Omental fat pad (tissue), 4 donors: ENCODE measurements around the gene TMBIM1. TPM values are rescaled to one million over a fixed set of nuclear protein-coding genes. Genes with fewer than 3 reads are reported as not detected.

Experiments used
- ATAC-seq: fragments of 150-250 bp; one replicate; pipeline ENCODE4 v1.9.1; 2016; ENCODE audit warnings: mild to moderate bottlenecking, moderate library complexity; ENCODE audit not compliant: low FRiP score
- DNase-seq: peaks from one replicate; pipeline ENCODE4 v3.0.0-alpha.2; 2019; ENCODE audit warnings: low spot score
- CTCF ChIP-seq, 3 donors: fragments of 450-650 bp; IDR thresholded peaks; one replicate each; pipeline ENCODE4 v1.5.1; 2016 to 2017; ENCODE audit warnings: antibody characterized with exemption in 3 of 3, mild to moderate bottlenecking in 3 of 3, moderate library complexity in 2 of 3
- total RNA-seq, 4 donors: library from RNA; depleted of rRNA; stranded (reverse); fragments of >200 nt; gene quantifications; one replicate each; pipeline ENCODE4 v1.1.0, GENCODE V29; 2016

Gene TMBIM1
- total RNA-seq, 4 donors from 2014 or later, result 190 to 689 (median 399) TPM

DNA sequence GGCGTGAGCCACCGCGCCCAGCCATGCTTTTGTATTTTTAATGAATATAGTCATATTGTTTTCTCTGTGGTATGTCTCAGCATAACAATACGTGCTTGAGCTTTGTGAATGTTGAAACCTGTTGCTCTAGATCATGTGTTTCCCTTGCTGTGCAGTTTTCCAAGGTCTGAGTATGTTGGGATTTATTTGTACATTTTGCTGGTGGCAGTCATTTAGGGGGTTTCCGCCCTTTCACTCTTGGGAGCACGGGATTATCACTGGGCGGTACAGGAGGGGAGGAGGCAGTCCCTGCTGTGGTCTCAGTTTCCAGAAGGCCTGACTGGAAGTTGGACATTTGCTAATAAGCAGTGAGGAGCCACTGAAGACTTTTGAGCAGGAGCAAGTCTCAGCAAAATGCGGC, 39.4 kb upstream of the TMBIM1 start:
- DNase-seq (no peak), ATAC-seq (no peak)
- TF ChIP-seq CTCF (IDR thresholded peaks at IDR 0.05), result no peak

- no peak for ATAC-seq
- TF ChIP-seq CTCF (IDR thresholded peaks at IDR 0.05), result no peak
- no peak for DNase-seq
Observed at GRCh38 chr2:218329826-218330593, 37.7 kb upstream of the TMBIM1 start.

- DNase-seq (no peak), ATAC-seq (no peak)
- no peak for TF ChIP-seq CTCF (IDR thresholded peaks at IDR 0.05)
Observed at GRCh38 chr2:218329027-218329825, 36.9 kb upstream of the TMBIM1 start.

DNA sequence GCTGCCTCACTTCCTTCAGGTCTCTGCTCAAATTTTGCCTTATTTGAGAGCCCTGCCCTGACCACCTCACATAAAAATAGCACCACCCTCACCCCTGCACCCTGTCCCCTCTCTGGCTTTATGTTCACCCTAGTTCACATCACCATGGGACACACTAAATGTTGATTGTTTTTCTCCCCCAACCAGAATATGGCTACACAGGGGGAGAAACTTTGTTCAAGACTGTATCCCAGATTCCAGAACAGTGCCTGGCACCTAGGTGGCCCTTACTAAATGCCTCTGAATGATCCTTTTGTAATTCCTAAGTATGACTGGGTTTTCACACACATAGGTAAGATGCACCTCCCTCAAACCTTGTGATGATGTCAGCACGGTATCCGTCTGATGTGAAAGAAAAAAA, 36.0 kb upstream of the TMBIM1 start:
- ATAC-seq, result no peak
- TF ChIP-seq CTCF (IDR thresholded peaks at IDR 0.05), result no peak
- no peak for DNase-seq

DNA sequence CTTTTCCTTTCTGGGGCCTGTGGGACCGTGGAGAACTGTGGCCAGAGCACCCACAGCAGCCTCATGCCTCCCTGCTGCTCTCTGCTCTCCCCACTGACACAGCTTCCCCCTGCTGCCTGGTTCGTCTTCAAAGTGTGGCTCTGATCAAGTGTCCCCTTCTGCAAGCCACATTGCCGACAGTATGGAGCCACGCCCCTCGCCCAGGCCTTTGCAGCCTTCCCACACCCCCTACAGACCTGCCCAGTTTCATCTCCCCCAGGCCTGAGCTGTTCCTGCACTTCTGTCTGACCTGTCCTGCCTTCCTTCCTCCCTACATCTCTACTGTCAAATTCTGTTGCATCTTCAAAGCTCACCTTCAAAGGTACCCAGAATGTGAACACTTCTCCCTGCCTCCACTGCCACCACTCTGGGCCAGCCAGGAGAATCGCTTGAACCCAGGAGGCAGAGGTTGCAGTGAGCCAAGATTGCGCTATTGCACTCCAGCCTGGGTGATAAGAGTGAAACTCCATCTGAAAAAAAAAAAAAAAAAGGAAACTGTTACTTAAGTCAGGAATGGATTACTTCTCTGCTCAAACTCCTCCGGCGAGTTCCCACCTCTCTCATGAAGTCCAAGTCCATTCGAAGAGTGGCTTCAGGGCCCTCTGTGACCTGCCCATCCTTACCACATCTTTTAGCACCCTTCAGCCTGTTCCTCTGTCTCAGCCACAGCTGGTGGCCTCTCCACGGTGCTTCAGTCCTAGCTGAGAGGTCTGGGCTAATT, 35.3 kb upstream of the TMBIM1 start:
- TF ChIP-seq CTCF (IDR thresholded peaks at IDR 0.05), result no peak
- ATAC-seq (no peak), DNase-seq (no peak)

- no peak for TF ChIP-seq CTCF (IDR thresholded peaks at IDR 0.05)
- ATAC-seq (no peak), DNase-seq (no peak)
Observed at GRCh38 chr2:218326315-218326714, 34.0 kb upstream of the TMBIM1 start.
